GM20000 (cell line): Measurements from ENCODE around the gene RAB31.

Experiments used
- DNase-seq: peaks from one replicate; pipeline ENCODE4 v3.0.0; 2012; ENCODE audit warnings: low spot score
- TF ChIP-seq, protein P1 (sequence below): IDR thresholded peaks from 2 replicates; pipeline ENCODE4 v1.5.1; 2012; ENCODE audit warnings: mild to moderate bottlenecking, control low read depth; ENCODE audit errors: extremely low read depth, missing control alignments

Gene RAB31

DNA sequence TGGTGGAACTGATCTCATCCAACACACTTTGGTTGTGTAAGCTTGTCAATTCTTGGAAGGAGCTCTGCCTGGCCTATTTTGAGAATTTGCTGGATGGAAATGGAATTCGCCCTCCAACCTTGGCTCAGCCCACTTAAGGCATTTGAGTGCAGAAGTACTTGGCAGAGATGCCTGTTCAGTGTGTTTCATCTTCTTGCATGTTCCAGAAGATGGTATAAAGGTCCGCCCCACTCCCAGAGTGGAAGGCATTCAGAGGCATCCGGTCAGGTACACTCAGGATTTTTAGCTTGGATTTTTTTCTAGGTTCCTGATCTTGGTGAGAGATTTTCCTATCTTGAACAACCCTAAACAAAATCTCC, 116.4 kb downstream of the RAB31 start:
- TF ChIP-seq, protein P1, sequence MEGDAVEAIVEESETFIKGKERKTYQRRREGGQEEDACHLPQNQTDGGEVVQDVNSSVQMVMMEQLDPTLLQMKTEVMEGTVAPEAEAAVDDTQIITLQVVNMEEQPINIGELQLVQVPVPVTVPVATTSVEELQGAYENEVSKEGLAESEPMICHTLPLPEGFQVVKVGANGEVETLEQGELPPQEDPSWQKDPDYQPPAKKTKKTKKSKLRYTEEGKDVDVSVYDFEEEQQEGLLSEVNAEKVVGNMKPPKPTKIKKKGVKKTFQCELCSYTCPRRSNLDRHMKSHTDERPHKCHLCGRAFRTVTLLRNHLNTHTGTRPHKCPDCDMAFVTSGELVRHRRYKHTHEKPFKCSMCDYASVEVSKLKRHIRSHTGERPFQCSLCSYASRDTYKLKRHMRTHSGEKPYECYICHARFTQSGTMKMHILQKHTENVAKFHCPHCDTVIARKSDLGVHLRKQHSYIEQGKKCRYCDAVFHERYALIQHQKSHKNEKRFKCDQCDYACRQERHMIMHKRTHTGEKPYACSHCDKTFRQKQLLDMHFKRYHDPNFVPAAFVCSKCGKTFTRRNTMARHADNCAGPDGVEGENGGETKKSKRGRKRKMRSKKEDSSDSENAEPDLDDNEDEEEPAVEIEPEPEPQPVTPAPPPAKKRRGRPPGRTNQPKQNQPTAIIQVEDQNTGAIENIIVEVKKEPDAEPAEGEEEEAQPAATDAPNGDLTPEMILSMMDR = no peak
- no peak for DNase-seq

DNA sequence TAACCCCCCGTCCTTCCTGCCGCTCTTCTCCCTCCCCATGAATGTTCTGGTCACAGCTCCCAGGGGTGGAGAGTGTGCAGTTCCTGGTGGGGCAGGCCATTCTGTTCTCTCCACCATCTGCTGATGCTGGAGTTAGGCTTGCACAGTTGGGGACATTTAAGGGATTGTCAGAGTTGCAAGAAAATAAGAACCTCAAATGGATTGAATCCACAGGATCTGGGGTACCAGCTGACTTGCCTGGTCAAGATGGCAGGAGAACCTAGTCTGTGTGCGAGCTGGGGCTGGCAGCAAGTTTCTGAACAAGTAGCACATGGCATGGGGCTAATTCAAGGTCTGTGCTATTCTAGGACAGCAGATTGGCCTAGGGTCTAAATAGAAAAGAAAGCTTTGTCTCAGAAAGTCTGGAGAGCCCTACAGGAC, 116.9 kb downstream of the RAB31 start:
- TF ChIP-seq, protein P1 = no peak
- DNase-seq = no peak

DNA sequence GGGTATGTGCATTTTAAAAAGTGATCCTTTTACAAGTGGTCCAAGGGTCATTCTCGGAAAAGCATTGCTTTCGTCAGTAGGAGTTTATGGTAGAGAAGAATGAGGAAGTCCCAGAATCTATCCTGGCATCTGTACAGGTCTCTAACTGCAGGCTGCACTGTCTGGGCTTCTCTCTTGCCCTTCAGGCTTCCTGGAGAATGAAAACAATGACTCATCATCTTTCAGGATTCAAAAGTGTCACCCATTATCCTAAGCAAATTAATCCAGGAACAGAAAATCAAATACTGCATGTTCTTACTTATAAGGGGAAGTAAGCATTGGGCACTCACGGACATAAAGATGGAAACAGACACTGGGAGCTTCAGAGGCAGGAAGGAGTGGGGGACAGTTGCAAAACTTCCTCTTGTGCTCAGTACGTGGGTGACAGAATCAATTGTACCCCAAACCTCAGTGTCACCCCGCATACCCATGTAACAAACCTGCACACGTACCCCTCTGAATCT, 117.5 kb downstream of the RAB31 start:
- TF ChIP-seq, protein P1 = no peak

DNA sequence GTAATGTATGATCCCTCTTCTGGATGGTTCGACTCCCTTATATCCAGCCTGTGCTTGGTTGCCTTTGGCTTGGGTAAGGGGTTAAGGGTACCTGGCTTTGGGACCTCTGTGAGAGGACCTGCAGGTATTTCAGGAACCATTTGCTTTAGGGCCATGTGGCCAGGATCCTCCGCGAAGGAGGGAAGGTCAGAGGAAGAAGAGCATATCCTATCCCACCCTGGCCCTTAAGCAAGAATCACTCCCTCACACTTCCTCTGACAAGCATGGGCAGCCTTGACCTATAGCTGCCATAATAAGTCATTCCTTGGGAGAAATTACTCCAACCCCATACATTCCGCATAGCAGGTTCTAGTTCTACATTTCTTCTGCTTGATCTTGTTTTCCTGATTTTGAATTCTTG, 118.6 kb downstream of the RAB31 start:
- DNase-seq = no peak

More for the DNA sequence above, 117.5 kb downstream of the RAB31 start:
- DNase-seq = no peak

DNA sequence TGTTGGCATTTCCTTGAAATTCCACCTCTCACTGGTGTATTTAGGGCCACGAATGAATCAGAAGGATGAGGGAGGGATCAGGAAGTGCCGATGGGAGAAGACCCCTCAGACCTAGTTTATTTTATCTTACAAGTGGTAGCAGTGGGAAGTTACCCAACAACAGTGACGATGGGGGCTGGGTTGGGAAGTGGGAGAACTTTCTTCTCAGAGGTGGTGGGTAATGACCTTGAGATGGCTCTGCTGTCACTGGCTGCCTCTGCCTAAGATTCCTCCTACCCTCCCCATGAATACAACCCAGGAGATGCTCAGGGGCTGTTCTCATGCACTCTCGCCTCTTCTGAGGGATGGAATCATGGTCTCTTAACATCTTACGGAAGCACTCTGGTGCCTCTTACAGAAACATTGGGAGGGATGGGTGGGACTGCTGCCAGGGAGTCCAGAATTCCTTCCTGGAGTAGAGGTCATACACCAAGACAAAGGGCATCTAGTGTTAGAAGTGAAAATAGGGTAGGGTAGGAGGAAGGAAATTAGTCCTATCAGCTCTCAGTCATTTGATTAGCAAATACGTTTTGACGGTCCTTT, 119.2 kb downstream of the RAB31 start:
- TF ChIP-seq, protein P1 = no peak

More for the DNA sequence above, 118.6 kb downstream of the RAB31 start:
- TF ChIP-seq, protein P1 = no peak

DNA sequence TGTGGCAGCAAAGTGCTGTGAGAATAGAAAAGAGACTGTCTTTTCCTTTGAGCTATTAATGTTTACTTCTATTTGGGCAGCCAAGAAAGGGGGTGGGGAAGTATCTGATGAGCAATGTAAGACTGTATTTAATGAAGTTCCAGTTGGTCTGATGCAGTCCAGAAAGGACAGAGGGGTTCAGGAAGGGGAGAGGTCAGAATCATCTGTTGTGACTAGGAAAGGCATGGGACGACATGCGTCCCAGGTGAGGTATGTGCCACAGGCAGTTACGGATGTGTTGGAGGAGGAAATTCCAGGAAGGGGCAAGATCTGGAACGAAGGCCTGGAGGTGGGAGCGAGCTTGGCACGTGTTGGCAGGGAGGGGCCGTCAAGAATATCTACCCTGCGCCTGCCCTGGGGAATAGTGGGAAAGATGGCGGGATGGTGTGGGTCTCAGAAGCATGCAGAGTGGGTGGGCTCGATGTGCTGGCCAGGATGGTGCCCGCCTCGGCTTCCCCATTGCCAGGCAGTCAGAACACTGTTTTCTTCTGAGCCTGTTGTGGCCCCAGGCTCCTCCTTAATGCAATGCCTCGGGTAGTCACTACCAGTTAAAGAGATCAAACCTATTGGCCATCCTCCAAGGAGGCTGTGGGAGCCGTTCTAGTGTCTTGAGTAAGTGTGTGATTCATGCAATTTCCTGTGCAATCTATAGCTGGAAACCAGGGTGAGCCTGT, 119.8 kb downstream of the RAB31 start:
- no peak for DNase-seq
- TF ChIP-seq, protein P1 = no peak

More for the DNA sequence above, 119.2 kb downstream of the RAB31 start:
- DNase-seq = no peak
